K562 (cell line): ENCODE data around the gene NDUFS3. TPM values are rescaled to one million over a fixed set of nuclear protein-coding genes. Genes with fewer than 3 reads are reported as not detected.

Experiments used
- ATAC-seq: fragments of 200-7000 bp; cut with Tn5 transposase; 3 replicates; pipeline ENCODE4 v1.9.1; 2020; ENCODE audit warnings: moderate library complexity
- BruUV-seq: library from RNA; stranded (reverse); fragments of 400-500 nt; replicated peaks from 2 replicates; lab custom pipeline; 2021; lab: Mats Ljungman, UMichigan
- CTCF ChIA-PET: fragments of 300-600 bp; formaldehyde crosslinking; extraction: SDS; loops from one replicate; lab custom pipeline; 2021; ENCODE audit warnings: low intra/inter-chr PET ratio; lab: Yijun Ruan, JAX
- POLR2A ChIA-PET: fragments of 300-600, 350-650 bp; sonication (Branson Sonifier 250); formaldehyde crosslinking; extraction: SDS; loops from one replicate; lab custom pipeline; 2021; ENCODE audit warnings: antibody characterized with exemption, inconsistent platforms; lab: Yijun Ruan, JAX
- DNase-seq, 4 experiments: peaks; one replicate each; pipeline versions ENCODE4 v3.0.0 to v3.0.0-alpha.2; 2011 to 2018; ENCODE audit warnings: low spot score in 3 of 4, mixed read lengths in 3 of 4; ENCODE audit errors: extremely low read depth in 1 of 4
- FAIRE-seq: peaks from 2 replicates; lab custom pipeline; 2011; peaks lifted over from hg19 to GRCh38; lab: Jason Lieb, UNC
- H2AFZ ChIP-seq: 2 replicates; pipeline ENCODE4 v1.6.0; 2011; ENCODE audit warnings: low read depth, low read length, control low read depth, inconsistent platforms
- H3K27ac ChIP-seq: fragments of 200-600 bp; 3 replicates; pipeline ENCODE4 v1.8.0; 2011; ENCODE audit warnings: low read depth, mild to moderate bottlenecking, control low read depth, inconsistent platforms, low read length, moderate library complexity, mixed read lengths; ENCODE audit errors: extremely low read depth
- H3K27me3 ChIP-seq, 2 experiments: fragments of 300-600 bp in 1 of 2; 2 replicates in 1 of 2; 3 replicates in 1 of 2; pipeline versions ENCODE4 v1.6.0 to v1.8.0; 2011; ENCODE audit warnings: inconsistent platforms in 2 of 2, low read length in 2 of 2, mild to moderate bottlenecking in 1 of 2, mixed read lengths in 1 of 2, moderate library complexity in 1 of 2; ENCODE audit not compliant: control insufficient read depth in 2 of 2, insufficient read depth in 2 of 2
- H3K36me3 ChIP-seq: fragments of 300-600 bp; 3 replicates; pipeline ENCODE4 v1.8.0; 2011; ENCODE audit warnings: mild to moderate bottlenecking, low read length, inconsistent platforms; ENCODE audit not compliant: control insufficient read depth, insufficient read depth
- H3K4me1 ChIP-seq, 2 experiments: fragments of 200-600 bp in 1 of 2; replicated peaks in 1 of 2; 2 replicates in 1 of 2; 3 replicates in 1 of 2; pipeline versions ENCODE4 v1.5.1 to v1.8.0; 2011; ENCODE audit warnings: inconsistent platforms in 2 of 2, low read length in 2 of 2, mild to moderate bottlenecking in 1 of 2, mixed read lengths in 1 of 2, moderate library complexity in 1 of 2; ENCODE audit not compliant: control insufficient read depth in 2 of 2, insufficient read depth in 2 of 2
- H3K4me2 ChIP-seq: 2 replicates; pipeline ENCODE4 v1.6.1; 2011; ENCODE audit warnings: low read length, control low read depth, inconsistent platforms, mixed read lengths; ENCODE audit not compliant: insufficient read depth
- H3K4me3 ChIP-seq: fragments of 200-600 bp; sonication (generic), shearing (Covaris generic); 2 replicates; pipeline ENCODE4 v1.5.1; 2016; ENCODE audit warnings: control low read depth, inconsistent platforms
- H3K79me2 ChIP-seq: fragments of 200-600 bp; 3 replicates; pipeline ENCODE4 v1.8.0; 2011; ENCODE audit warnings: low read length, inconsistent platforms; ENCODE audit not compliant: control insufficient read depth, insufficient read depth
- H3K9ac ChIP-seq, 2 experiments: 2 replicates each; pipeline versions ENCODE4 v1.6.0 to v1.6.1; 2011; ENCODE audit warnings: low read depth in 2 of 2, low read length in 2 of 2, control low read depth in 1 of 2, inconsistent platforms in 1 of 2, mild to moderate bottlenecking in 1 of 2, mixed read lengths in 1 of 2; ENCODE audit not compliant: insufficient read depth in 1 of 2
- H3K9me1 ChIP-seq: one replicate; pipeline ENCODE4 v1.6.0; 2011; ENCODE audit warnings: inconsistent platforms, mild to moderate bottlenecking, low read length, moderate library complexity; ENCODE audit not compliant: control insufficient read depth, insufficient read depth
- H3K9me3 ChIP-seq: replicated peaks from 2 replicates; pipeline ENCODE4 v1.5.1; 2011; ENCODE audit warnings: low read depth, low read length, inconsistent platforms; ENCODE audit not compliant: control insufficient read depth, insufficient read depth
- H4K20me1 ChIP-seq: replicated peaks from 2 replicates; pipeline ENCODE4 v1.6.1; 2011; ENCODE audit warnings: low read length, inconsistent platforms, mixed read lengths; ENCODE audit not compliant: control insufficient read depth, insufficient read depth
- ARHGAP35 ChIP-seq: fragments of 450-650 bp; IDR thresholded peaks from 2 replicates; pipeline ENCODE4 v1.6.1; 2018; ENCODE audit not compliant: partially characterized antibody
- CEBPZ ChIP-seq: fragments of 150-350 bp; IDR thresholded peaks from 2 replicates; pipeline ENCODE4 v1.6.1; 2014; ENCODE audit warnings: low read depth, mild to moderate bottlenecking, low read length, borderline replicate concordance
- CREM ChIP-seq: IDR thresholded peaks from 2 replicates; pipeline ENCODE4 v1.6.1; 2014; ENCODE audit warnings: antibody characterized with exemption, low read depth
- EGR1 ChIP-seq: fragments of 450-650 bp; conservative IDR thresholded peaks from 2 replicates; pipeline ENCODE4 v1.6.1; 2017; ENCODE audit warnings: mild to moderate bottlenecking
- EP300 ChIP-seq: IDR thresholded peaks from 2 replicates; pipeline ENCODE4 v1.6.1; 2012; ENCODE audit warnings: low read length, improper control_type of control experiment
- IFI16 ChIP-seq: fragments of 250-450 bp; sonication (Bioruptor Pico); IDR thresholded peaks from 2 replicates; pipeline ENCODE4 v2.1.2; 2022; ENCODE audit warnings: mild to moderate bottlenecking, inconsistent platforms
- JUNB ChIP-seq: fragments of 450-650 bp; formaldehyde crosslinking; conservative IDR thresholded peaks from 2 replicates; pipeline ENCODE4 v1.4.0; 2020; ENCODE audit warnings: mild to moderate bottlenecking
- KAT2B ChIP-seq: IDR thresholded peaks from one replicate; pipeline ENCODE4 v1.6.1; 2012; ENCODE audit warnings: low read depth, mild to moderate bottlenecking, control low read depth, inconsistent platforms, low read length, moderate library complexity
- KLF10 ChIP-seq: fragments of 250-450 bp; sonication (Bioruptor Pico); IDR thresholded peaks from 2 replicates; pipeline ENCODE4 v1.6.1; 2021; ENCODE audit warnings: matching md5 sums
- SMAD3 ChIP-seq: fragments of 450-650 bp; formaldehyde crosslinking; conservative IDR thresholded peaks from 2 replicates; pipeline ENCODE4 v1.4.0; 2020; ENCODE audit warnings: mild to moderate bottlenecking
- SRSF9 ChIP-seq: fragments of 200-400 bp; formaldehyde crosslinking; IDR thresholded peaks from 2 replicates; pipeline ENCODE4 v1.6.1; 2017; ENCODE audit warnings: low read depth, low read length, borderline replicate concordance
- TCF7L2 ChIP-seq: fragments of 150-350 bp; IDR thresholded peaks from 2 replicates; pipeline ENCODE4 v1.6.1; 2016; ENCODE audit warnings: low read depth, mild to moderate bottlenecking, low read length, moderate library complexity
- ZNF324 ChIP-seq: fragments of 250-450 bp; sonication (Bioruptor Pico); IDR thresholded peaks from 2 replicates; pipeline ENCODE4 v1.4.0; 2020; ENCODE audit warnings: mild to moderate bottlenecking
- ZNF384 ChIP-seq: IDR thresholded peaks from 2 replicates; pipeline ENCODE4 v1.6.1; 2012; ENCODE audit warnings: low read depth, low read length, improper control_type of control experiment
- ZNF79 ChIP-seq: fragments of 250-450 bp; sonication (Bioruptor Pico); IDR thresholded peaks from 2 replicates; pipeline ENCODE4 v1.4.0; 2020; ENCODE audit warnings: low read depth, mild to moderate bottlenecking, moderate library complexity
- WGBS: fragments of 100-300 bp; shearing (Covaris generic); methylation state at CpG from one replicate; pipeline ENCODE4 v1.1.6; 2016; ENCODE audit warnings: low coverage, mixed read lengths; ENCODE audit not compliant: insufficient coverage; ENCODE audit errors: missing lambda C conversion rate; 5-methylcytosine and 5-hydroxymethylcytosine counted together
- in situ Hi-C: fragments of 300-500 bp; cut with MboI; formaldehyde crosslinking; loops from 4 replicates; pipeline ENCODE4 v1.15.0; 2018; ENCODE audit warnings: inconsistent platforms, mixed read lengths
- intact Hi-C: fragments of 100-400 bp; cut with micrococcal nuclease; formaldehyde crosslinking; loops from 2 replicates; pipeline ENCODE4 v1.14.2; 2022
- polyA plus RNA-seq, 8 experiments: library from polyadenylated mRNA; depleted of rRNA in 4 of 8; stranded (reverse) in 5 of 8; unstranded in 3 of 8; fragments of >200 nt; fragmentation: Nextera tagmentation in 2 of 8; fragmentation: Illumina TruSeq in 1 of 8; extraction: Ambion mirVana in 2 of 8; extraction: Trizol in 1 of 8; gene quantifications; 2 replicates each; pipeline versions ENCODE4 v1.2.1 to v1.2.3, GENCODE V29; 2011 to 2014; ENCODE audit warnings: inconsistent platforms in 1 of 8, missing spikeins in 1 of 8
- total RNA-seq, 7 experiments: library from RNA; depleted of rRNA in 6 of 7; stranded (reverse); fragments of >200 nt in 6 of 7; fragmentation: Illumina TruSeq in 2 of 7; extraction: Trizol in 2 of 7; gene quantifications; 2 replicates each; pipeline versions ENCODE4 v1.2.1 to v1.2.3, GENCODE V29; 2011 to 2021; ENCODE audit warnings: low replicate concordance in 1 of 7

NDUFS3 gene
- total and polyA plus RNA-seq, 9 of the 15 experiments (the other 6 are each of a cell fraction or from before 2014, with no cell fraction given): 38.7 to 341 (median 194) TPM

- Histone ChIP-seq H2AFZ (no peak overlapping the region), H4K20me1 (no peaks in the 10 kb centered on the region), H3K4me3 (no peak overlapping the region), H3K79me2 (peaks cover 46% of the 10 kb centered on the region), H3K4me2 (no peak overlapping the region), H3K9me1 (no peaks in the 10 kb centered on the region), H3K4me1 (peaks cover 5 to 20% of the 10 kb centered on the region in 2 experiments; a peak in 4 of 5 replicates), H3K9ac (no peak overlapping the region), H3K36me3 (peaks cover 61% of the 10 kb centered on the region; the same call in 2 of the 3 replicates), H3K27ac (no peak overlapping the region), H3K9me3 (no peaks in the 10 kb centered on the region), H3K27me3 (no peaks in the 10 kb centered on the region)
- ChIA-PET POLR2A (interaction anchor here (1.3 to 2.0 kb wide), 2 partner anchors 8 to 10 kb away, joined by 4 to 10 read pairs; partner anchors contain the start of genes KBTBD4 and NDUFS3), CTCF (no interaction called here)
- FAIRE-seq (no peak), ATAC-seq (no peak), DNase-seq (peak in 1 of 4 experiments; percentile 6)
- no TSS peak for BruUV-seq
- intact Hi-C loops (no loop called here), in situ Hi-C loops (no loop called here)
- WGBS: 94% methylated on average over 7 of the region's 7 CpGs
- TF ChIP-seq IFI16 (CRISPR knock-in tag) (no peak), JUNB (CRISPR knock-in tag) (no peak), ZNF384 (no peak), KLF10 (CRISPR knock-in tag) (no peak), ARHGAP35 (no peak), ZNF79 (CRISPR knock-in tag) (no peak), ZNF324 (CRISPR knock-in tag) (no peak), EP300 (no peak), KAT2B (no peak), SMAD3 (no peak), SRSF9 (no peak), CEBPZ (no peak), CREM (no peak), EGR1 (no peak), TCF7L2 (no peak)
These were observed 9.2 kb upstream of the NDUFS3 start for GRCh38 chr11:47569646-47570045.
